ENCODE data around the gene STRADA.

Gene STRADA

DNA sequence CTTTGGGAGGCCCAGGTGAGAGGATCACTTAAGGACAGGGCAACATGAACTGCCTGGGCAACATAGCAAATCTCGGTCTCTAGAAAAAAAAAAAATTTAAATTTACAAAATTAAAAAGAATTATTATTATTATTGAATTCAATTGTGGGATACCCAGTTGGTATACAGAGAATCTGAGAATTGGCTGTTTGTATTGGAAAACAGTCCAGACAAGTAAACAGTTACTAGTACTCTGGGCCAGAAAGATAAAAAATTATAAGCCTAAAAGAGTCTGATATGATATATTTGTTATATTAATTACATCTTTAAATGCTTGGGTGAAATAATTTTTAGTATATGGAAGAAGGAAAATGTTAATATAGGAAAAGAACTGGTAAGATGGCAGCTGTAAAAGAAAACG is 16.8 kb upstream of the STRADA start:
- no peak overlapping the region for H3K4me3 ChIP-seq (ENCODE audit: control insufficient read depth, low read depth, low read length)

DNA sequence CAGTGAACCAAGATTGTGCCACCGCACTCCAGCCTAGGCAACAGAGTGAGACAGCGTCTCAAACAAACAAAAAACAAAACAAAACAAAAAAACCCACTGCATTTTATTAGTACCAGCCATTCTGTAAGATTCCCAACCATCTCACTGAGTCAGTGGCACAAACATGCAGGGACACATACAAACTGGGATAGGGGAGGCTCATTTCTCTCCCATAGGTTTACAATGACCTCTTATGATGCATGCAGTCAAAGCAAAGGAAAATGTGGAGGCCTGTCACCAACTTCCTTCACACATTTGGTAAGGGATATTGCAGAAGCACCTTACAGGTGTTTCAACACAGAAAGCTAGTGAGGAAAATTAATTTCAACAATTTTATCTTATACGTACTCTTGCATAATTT is 12.4 kb upstream of the STRADA start:
- TF ChIP-seq, protein P1, sequence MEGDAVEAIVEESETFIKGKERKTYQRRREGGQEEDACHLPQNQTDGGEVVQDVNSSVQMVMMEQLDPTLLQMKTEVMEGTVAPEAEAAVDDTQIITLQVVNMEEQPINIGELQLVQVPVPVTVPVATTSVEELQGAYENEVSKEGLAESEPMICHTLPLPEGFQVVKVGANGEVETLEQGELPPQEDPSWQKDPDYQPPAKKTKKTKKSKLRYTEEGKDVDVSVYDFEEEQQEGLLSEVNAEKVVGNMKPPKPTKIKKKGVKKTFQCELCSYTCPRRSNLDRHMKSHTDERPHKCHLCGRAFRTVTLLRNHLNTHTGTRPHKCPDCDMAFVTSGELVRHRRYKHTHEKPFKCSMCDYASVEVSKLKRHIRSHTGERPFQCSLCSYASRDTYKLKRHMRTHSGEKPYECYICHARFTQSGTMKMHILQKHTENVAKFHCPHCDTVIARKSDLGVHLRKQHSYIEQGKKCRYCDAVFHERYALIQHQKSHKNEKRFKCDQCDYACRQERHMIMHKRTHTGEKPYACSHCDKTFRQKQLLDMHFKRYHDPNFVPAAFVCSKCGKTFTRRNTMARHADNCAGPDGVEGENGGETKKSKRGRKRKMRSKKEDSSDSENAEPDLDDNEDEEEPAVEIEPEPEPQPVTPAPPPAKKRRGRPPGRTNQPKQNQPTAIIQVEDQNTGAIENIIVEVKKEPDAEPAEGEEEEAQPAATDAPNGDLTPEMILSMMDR (IDR thresholded peaks at IDR 0.05; ENCODE audit: control insufficient read depth, insufficient read depth, low read depth, low read length, missing control alignments), result no peak
- no peak overlapping the region for H3K4me3 ChIP-seq (ENCODE audit: control insufficient read depth, low read depth, low read length)
- DNase-seq (ENCODE audit: low read depth), result no peak

More for the DNA sequence above, 16.8 kb upstream of the STRADA start:
- DNase-seq (ENCODE audit: low read depth), result no peak
- TF ChIP-seq, protein P1 (IDR thresholded peaks at IDR 0.05; ENCODE audit: control insufficient read depth, insufficient read depth, low read depth, low read length, missing control alignments), result no peak

DNA sequence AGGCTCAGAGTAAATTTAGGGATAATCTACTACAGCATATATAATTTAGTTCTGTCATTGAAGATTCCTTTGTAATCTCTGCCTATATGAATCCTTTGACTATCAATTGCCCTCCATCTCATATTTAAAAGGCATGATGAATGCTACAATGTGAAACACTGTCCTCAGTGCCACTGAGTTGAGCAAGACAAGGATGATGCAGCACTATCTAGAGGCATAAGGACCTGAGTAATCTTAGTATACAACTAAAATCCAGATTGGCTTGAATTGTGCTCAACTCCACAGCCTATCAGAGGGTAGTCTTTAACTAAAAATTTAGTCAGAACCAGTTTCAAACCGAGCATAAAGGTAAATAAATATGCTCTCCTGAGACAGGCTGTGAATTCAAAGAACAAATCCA is 11.6 kb upstream of the STRADA start:
- DNase-seq (ENCODE audit: low read depth), result no peak
- no peak overlapping the region for H3K4me3 ChIP-seq (ENCODE audit: control insufficient read depth, low read depth, low read length)
- TF ChIP-seq, protein P1 (IDR thresholded peaks at IDR 0.05; ENCODE audit: control insufficient read depth, insufficient read depth, low read depth, low read length, missing control alignments), result no peak

DNA sequence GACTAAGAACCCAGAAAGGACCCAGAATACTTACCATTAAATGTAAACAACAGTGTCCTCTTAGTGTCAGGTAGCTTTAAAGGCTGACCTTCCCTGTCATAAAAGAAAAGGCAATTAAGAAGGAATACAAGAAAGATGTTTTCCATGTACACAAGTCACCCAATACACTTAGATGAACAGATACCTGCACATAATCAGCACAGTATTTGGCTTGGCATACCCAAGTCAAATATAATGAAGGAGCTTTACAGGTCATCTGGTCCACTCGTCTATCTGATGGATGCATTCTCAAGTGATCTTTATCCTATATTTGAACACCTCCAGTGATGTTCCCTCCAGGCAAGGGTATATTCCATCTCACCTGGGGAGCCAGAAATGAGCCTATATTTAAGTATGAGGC is 11.1 kb upstream of the STRADA start:
- TF ChIP-seq, protein P1 (IDR thresholded peaks at IDR 0.05; ENCODE audit: control insufficient read depth, insufficient read depth, low read depth, low read length, missing control alignments), result no peak
- no peak overlapping the region for H3K4me3 ChIP-seq (ENCODE audit: control insufficient read depth, low read depth, low read length)
- DNase-seq (ENCODE audit: low read depth), result no peak

DNA sequence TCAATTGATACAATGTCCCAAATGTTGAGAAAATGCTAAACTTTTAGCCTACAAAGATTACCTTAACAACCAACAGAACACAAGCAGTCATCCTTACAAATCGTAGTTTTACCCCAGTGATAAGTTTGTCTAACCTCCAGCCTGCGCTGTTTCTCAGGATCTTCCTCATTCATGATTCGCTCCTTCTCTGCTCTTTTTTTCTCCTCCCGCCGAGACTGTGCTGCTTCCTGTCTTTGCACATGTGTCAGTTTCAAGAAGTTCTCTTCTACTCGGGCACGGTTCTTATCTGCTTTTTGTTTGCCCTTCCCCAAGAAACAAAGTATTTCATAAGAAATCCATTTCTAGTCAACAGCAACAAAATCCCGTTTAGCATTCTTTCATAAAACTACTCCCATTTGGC is 10.2 kb upstream of the STRADA start:
- no peak overlapping the region for H3K4me3 ChIP-seq (ENCODE audit: control insufficient read depth, low read depth, low read length)
- TF ChIP-seq, protein P1 (IDR thresholded peaks at IDR 0.05; ENCODE audit: control insufficient read depth, insufficient read depth, low read depth, low read length, missing control alignments), result no peak
- DNase-seq (ENCODE audit: low read depth), result no peak

DNA sequence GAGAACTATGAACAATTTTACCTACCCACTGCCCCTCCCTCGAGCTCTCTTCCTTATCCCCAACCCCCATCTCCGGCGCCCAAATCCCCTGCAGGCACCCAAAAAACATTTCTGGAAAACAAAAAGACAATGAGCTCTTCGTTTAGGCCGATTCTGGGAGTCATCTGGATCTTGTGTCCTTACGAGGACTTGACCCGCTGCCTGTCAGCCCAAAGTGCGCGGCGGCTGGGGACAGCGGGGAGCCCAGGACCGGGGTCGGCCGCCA is 524 bp downstream of the STRADA start:
- TF ChIP-seq, protein P1 (IDR thresholded peaks at IDR 0.05; ENCODE audit: control insufficient read depth, insufficient read depth, low read depth, low read length, missing control alignments), result no peak
- peak overlapping the region; percentile 94 for H3K4me3 ChIP-seq (ENCODE audit: control insufficient read depth, low read depth, low read length)
- no peak for DNase-seq (ENCODE audit: low read depth)

DNA sequence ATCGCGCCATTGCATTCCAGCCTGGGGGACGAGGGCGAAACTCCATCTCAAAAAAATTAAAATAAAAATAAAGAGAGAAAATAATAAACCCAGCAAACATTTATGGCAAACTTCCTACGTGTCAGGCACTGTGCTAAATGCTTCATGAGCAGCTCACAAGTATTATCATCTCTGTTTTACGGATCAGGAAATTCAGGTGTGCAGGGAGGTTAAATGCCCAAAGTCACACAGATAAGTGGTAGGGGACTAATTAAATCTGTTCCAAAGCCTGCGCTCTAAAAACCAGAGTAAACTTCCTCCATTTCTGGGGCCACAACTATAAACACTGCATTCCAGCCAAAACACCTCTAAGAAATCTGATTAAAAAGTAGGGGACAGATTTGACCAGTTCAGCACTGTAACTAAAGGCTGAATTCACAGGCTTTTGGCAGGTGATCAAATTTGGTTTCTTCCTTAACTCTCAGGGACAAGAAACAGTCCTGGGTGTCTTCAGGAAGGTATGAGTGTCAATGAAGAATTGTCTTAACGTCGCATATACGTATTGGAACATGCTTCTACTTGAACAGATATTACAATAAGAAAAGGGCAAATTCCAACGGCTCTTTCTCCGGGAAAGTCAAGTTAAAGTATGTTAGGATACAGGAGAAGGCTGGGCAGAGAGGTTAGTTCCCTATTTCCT is 996 bp downstream of the STRADA start:
- DNase-seq (ENCODE audit: low read depth), result no peak
- TF ChIP-seq, protein P1 (IDR thresholded peaks at IDR 0.05; ENCODE audit: control insufficient read depth, insufficient read depth, low read depth, low read length, missing control alignments), result no peak

More for the DNA sequence above, 996 bp downstream of the STRADA start:
- H3K4me3 ChIP-seq (ENCODE audit: control insufficient read depth, low read depth, low read length), result peak overlapping the region; percentile 94
